NCI-H2029 treated with DMSO at 0.1 percent for 48 hours (cell line): ENCODE data around the gene WDR5B.
"Not testable (repeated sequence)": the region's sequence is repeated elsewhere in the genome, so short reads cannot be mapped to it uniquely, and the experiment has no call there.

Experiments
- DNase-seq: peaks from one replicate; lab custom pipeline; 2025; lab: John Stamatoyannopoulos, UW

WDR5B gene

GRCh38 chr3:122415762-122416654, at the start of gene WDR5B:
TSS of gene WDR5B (minus strand) at chr3:122416062. CDS start at chr3:122415528, 534 bp downstream.
- no peak for DNase-seq

DNA sequence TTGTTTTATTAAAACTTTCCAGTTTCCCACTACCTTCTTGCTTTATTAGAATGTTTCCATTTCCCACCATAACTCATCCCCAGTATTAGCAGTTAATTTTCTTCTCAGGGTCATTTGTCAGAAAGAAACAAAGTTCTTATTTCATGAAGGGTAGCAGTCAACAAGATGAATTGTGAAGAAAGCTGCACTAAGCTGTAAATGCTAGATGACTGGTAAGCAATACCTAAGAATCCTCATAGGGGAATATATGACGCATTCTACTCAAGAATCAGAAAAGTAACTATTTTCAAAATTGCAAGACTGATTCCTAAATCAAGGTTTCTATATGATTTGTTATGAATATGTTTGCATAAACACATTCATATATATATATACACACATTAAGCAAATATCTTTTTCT, 48.8 kb upstream of the WDR5B start:
- no peak for DNase-seq

DNA sequence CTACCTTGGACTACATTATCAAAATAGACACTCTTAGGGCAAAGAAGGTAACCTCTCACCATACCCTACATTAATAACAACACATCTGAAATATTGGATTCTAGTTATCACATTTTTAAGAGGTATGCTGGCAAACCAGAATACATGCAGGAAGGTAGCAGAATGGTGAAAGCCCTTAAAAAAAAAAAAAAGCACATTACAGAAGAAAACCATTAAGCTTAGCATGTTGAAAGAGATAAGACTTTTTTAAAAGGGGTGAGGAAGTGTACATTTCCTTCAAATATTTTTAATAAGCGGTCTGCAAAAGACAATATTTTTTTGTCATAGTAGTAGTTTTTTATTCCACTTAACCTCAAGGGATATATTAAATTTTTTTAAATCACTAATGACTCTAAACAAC, 46.5 kb upstream of the WDR5B start:
- no peak for DNase-seq

DNA sequence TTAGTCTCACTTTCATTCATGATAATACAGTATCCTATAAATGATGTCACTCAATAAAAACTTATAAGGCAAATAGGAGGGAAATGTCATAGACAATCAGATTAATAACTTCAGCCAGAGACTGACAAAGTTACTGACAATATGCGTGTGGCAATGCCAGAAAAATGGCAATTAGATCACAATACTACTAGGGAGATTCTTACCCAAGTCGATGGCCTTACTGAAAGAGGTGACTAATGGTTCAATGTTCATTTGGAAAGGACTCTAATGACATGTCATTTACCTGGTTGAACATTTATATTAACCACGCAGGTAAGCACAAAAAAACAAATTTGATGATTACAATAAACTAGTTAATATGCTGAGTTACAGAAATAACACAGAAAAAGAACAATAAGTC, 45.9 kb upstream of the WDR5B start:
- DNase-seq, result no peak

DNA sequence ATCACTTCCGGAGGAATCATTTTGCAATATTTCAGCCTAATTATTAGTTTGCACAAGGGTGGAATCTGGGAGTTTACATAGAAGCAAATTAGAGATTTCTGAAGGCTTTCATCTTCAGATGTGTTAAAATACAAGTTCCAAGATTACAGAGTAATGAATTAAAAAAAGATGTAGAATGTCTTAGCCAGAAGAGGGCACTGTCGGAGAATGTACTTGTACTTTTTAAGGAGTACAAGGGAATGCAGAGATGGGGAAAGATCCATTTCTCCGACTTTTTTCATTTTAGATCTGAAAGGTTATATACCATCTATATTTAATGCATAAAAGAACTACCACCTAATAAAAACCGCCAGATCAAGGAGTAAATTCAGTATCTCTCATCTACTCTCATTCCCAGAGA, 43.1 kb upstream of the WDR5B start:
- no peak for DNase-seq

DNA sequence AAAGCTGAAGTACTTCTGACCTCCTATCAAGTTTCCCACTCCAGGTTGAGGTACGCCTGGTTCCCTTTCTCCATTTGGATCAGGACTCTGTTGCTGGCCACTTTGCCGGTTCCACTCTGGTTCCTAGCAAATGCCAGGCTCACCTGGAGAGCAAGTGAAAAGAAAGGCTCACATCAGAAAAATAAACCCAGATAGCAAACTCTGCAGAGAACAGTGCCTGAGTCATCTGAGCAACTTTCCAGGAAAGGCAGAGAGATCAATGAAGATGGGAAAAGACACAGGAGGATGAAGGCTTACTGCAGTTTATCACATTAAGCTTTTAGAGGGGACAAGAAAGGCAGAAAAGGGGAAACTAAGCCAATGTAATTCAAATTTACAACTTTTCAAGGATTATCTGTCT, 41.8 kb upstream of the WDR5B start:
- no peak for DNase-seq

GRCh38 chr3:122456074-122456473, 40.2 kb upstream of the WDR5B start:
- DNase-seq, result no peak

GRCh38 chr3:122451371-122451770, 35.5 kb upstream of the WDR5B start:
- no peak for DNase-seq

- not testable (repeated sequence) for DNase-seq
Measured at GRCh38 chr3:122448218-122448617, 32.4 kb upstream of the WDR5B start.

DNA sequence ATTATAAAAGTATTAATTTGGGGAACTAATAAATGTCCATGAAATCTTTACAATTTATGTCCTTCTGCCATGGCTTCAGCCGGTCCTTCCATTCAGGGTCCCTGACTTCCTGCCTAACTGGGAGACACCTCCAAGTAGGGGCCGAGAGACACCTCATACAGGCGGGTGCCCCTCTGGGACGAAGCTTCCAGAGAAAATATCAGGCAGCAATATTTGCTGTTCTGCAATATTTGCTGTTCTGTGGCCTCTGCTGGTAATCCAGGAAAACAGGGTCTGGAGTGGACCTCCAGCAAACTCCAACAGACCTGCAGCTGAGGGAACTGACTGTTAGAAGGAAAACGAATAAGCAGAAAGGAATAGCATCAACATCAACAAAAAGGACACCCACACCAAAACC, 28.6 kb upstream of the WDR5B start:
- DNase-seq, result not testable (repeated sequence)

GRCh38 chr3:122443762-122444490, 28.1 kb upstream of the WDR5B start:
- not testable (repeated sequence) for DNase-seq

GRCh38 chr3:122443090-122443489, 27.2 kb upstream of the WDR5B start:
- DNase-seq, result no peak

DNA sequence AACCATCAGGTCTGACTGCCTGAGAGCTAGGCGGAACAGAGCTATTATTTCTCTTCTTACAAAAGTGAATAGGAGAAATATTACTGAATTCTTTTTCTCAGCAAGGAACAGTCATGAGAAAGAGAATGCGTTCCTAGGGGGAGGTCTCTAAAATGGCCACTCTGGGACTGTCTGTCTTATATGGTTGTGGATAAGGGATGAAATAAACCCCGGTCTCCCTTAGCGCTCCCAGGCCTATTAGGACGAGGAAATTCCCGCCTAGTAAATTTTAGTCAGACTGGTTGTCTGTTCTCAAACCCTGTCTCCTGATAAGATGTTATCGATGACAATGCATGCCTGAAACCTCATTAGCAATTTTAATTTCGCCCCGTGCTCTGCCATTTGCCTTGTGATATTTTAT, 20.1 kb upstream of the WDR5B start:
- DNase-seq, result no peak

DNA sequence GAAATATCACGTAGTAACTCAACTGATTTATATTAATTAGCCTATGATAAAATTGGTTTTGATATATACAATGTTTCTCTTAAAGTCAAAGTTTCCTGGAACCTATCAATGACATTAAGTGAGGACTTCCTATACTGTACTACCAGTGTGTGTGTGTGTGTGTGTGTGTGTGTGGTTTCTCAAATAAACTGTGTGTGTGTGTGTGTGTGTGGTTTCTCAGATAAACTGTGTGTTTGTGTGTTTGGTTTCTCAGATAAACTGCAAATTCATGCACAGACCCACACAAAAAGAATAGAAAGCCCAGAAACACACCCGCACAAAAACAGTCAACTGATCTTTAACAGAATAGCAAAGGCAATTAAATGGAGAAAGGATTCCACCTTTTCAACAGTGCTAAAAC, 14.5 kb upstream of the WDR5B start:
- DNase-seq, result no peak

DNA sequence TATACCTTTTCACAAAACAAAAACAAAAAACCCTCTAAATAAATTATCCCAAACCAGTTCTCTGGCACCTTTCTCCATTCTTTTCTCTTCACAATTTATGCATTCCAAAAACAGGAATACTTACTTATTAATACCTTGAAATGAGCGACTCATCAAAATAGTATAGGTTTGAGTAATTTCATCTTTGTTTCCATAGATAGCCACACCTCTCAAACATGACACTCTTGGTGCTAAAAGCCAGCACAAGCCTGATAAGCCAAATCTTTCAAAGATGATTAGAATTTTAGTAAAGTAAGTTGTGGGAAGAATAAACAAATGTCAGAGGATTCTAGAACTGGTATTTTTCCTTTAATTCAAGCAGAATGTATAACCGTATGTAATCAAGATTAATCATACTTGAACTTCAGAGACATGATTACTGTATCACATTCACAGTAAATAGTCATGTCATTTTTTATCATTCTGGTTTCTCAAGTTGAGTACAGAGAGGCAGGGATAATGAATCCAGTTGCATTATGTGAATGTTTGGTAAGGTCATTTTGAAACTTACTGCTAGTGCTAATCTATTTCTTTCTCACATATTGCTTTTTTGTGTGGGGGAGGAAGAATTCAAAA, 12.1 kb upstream of the WDR5B start:
- DNase-seq, result no peak

- no peak for DNase-seq
Measured at GRCh38 chr3:122421836-122422235, 6.0 kb upstream of the WDR5B start.

DNA sequence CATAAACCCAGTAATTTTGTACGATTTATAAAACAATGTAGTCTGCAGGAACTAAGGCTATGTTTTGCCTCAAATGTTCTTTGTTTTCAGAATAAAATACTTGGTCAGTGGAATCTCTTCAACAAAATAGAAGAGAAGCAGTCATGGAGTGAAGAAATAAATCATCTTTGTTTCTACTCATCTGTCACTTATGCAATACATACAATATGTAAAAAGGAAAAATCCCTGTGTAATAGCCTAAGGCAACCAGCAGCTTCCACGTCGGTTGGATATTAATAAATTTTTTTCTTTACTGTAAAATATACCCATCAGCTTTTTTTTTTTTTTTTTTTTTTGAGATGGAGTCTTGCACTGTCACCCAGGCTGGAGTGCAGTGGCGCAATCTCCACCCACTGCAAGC, 5.2 kb upstream of the WDR5B start:
- DNase-seq, result no peak

DNA sequence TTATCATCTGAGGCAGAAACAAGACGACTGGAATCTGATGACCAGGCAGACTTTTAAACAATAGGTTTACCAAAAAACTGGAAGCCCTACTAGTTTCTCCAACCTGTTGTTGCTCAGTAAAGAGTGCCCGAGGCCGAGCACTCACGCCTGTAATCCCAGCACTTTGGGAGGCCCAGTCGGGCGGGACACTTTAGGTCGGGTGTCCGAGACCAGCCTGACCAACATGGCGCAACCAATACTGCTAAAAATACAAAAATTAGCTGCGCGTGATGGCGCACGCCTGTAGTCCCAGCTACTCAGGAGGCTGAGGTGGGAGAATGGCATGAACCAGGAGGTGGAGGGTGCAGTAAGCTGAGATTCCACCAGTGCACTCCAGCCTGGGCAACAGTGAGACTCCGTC, 1.1 kb upstream of the WDR5B start:
- DNase-seq, result no peak

DNA sequence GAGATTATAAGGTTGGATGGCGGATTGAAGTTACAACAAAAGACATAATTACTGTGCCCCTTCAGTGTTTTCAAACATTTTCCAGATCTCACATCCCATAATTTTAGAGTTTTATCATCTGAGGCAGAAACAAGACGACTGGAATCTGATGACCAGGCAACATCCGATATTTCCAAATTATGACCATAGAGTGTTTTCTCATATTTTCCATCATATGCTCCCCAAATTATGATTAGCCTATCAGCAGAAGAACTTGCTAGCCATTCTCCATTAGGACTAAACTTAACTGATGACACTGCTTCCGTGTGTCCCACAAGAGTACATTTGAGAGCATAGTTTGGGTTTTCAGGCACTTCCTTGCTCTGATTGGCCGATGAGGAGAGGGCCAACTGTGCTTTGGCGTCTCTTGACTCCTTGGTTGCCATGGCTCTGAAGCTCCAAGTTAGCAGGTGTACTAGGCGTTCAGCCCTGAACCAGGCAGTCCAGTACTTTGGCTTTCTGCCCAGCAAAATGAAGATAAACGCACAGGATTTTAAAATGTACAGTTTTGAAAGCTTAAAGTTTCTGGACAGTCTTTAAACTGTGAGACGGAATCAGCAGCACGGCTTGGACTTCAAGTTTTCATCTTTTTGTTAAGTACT, 638 bp downstream of the WDR5B start:
- no peak for DNase-seq

GRCh38 chr3:122414391-122414790, 1.5 kb downstream of the WDR5B start:
- DNase-seq, result no peak

DNA sequence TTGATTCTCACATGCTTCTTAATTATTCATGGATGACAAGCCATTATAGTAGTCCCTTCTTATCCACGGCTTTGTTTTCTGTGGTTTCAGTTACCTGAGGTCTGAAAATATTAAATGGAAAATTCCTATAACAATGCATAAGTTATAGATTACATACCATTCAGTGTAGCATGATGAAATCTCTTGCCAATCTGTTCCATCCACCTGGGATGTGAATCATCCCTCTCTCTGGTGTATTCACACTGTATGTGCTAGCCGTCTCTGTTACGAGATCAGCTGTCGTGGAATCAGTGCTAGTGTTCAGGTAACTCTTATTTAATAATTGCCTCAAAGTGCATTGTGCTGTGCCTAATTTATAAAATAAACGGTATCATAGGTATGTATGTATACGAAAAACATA, 5.2 kb downstream of the WDR5B start:
- no peak for DNase-seq

DNA sequence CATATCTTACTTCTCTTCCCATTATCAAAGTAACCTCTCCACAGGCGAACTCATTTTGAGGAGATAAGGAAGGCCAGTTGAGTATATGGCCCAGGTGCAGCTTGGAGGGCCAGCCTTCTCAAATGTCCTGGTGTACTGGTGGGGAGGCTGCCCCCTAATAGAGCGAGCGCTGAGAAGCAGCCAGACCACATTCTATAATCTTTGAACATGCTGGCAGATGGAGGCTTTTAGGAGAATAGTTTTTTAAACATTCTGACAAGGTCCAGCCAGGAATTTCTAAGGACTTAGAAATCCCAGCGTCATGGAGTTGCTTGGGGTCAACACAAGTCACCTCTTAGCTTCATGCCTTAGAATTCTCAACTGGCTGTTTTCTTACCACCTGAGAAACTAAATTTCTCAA, 5.8 kb downstream of the WDR5B start:
- DNase-seq, result no peak
